Neutrophil (primary cell): ENCODE data around the gene SMC6.

Experiments
- H3K27ac ChIP-seq: fragments of 200-600 bp; sonication (generic); 2 replicates; pipeline ENCODE4 v1.5.1; 2016; ENCODE audit warnings: mild to moderate bottlenecking, moderate library complexity
- H3K27me3 ChIP-seq: fragments of 200-600 bp; sonication (generic); 2 replicates; pipeline ENCODE4 v1.6.0; 2016; ENCODE audit warnings: mild to moderate bottlenecking
- H3K36me3 ChIP-seq: fragments of 200-600 bp; sonication (generic); 2 replicates; pipeline ENCODE4 v1.5.1; 2017
- H3K4me1 ChIP-seq, 2 experiments: fragments of 200-600 bp in 1 of 2; sonication (generic) in 1 of 2; 1 replicate in 1 of 2; 2 replicates in 1 of 2; pipeline versions ENCODE4 v1.5.1 to v1.6.1; 2013 to 2016; ENCODE audit warnings: low read depth in 1 of 2, low read length in 1 of 2, mild to moderate bottlenecking in 1 of 2, moderate library complexity in 1 of 2; ENCODE audit not compliant: control insufficient read depth in 1 of 2, insufficient read depth in 1 of 2
- H3K4me3 ChIP-seq, 2 experiments: fragments of 200-600 bp in 1 of 2; sonication (generic) in 1 of 2; 1 replicate in 1 of 2; 2 replicates in 1 of 2; pipeline ENCODE4 v1.5.1; 2013 to 2016; ENCODE audit warnings: low read depth in 1 of 2, low read length in 1 of 2, mild to moderate bottlenecking in 1 of 2, moderate library complexity in 1 of 2
- H3K9me3 ChIP-seq: fragments of 200-600 bp; sonication (generic); 2 replicates; pipeline ENCODE4 v1.5.1; 2016
- TF ChIP-seq, protein P1 (sequence below): fragments of 200-600 bp; sonication (generic); IDR thresholded peaks from 2 replicates; pipeline ENCODE4 v1.5.1; 2016; ENCODE audit warnings: antibody characterized with exemption

SMC6 gene

DNA sequence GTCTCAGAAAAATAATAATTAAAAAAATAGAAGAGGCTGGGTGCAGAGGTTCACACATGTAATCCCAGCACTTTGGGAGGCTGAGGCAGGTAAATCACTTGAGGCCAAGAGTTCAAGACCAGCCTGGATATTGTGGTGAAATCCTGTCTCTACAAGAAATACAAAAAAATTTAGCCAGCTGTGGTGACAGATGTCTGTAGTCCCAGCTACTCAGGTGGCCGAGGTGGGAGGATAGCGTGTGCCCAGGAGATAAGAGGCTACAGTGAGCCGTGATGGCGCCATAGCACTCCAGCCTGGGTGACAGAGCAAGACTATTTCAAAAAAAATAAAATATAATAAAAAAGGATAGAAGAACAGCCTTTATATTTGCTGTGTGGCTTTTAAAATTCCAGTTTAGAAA lies 35.9 kb downstream of the SMC6 start:
- H3K27me3 ChIP-seq: no peaks in the 10 kb centered on the region
- H3K27ac ChIP-seq: no peak overlapping the region
- TF ChIP-seq, protein P1, sequence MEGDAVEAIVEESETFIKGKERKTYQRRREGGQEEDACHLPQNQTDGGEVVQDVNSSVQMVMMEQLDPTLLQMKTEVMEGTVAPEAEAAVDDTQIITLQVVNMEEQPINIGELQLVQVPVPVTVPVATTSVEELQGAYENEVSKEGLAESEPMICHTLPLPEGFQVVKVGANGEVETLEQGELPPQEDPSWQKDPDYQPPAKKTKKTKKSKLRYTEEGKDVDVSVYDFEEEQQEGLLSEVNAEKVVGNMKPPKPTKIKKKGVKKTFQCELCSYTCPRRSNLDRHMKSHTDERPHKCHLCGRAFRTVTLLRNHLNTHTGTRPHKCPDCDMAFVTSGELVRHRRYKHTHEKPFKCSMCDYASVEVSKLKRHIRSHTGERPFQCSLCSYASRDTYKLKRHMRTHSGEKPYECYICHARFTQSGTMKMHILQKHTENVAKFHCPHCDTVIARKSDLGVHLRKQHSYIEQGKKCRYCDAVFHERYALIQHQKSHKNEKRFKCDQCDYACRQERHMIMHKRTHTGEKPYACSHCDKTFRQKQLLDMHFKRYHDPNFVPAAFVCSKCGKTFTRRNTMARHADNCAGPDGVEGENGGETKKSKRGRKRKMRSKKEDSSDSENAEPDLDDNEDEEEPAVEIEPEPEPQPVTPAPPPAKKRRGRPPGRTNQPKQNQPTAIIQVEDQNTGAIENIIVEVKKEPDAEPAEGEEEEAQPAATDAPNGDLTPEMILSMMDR: no peak
- no peaks in the 10 kb centered on the region for H3K9me3 ChIP-seq
- no peaks in the 10 kb centered on the region for H3K4me1 ChIP-seq
- peaks cover 83% of the 10 kb centered on the region for H3K36me3 ChIP-seq
- no peak overlapping the region for H3K4me3 ChIP-seq

DNA sequence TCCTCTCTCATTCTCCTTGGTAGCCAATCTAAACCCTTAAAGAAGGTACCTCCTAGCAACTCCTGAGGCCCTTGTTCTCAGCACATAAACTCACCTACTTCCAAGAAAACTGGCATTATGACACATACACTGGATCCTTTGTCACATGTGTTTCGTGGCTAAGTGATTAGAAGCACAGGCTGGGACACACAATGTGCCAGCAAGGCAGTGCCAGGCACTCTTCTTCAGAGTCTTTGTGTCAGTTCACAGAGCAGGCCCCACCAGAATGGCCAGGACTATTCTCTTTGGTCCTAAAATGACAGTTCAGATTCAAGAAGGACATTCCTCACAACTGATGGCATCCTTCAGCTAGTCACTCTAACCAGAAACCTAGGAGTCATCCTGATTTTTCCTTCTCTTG lies 40.3 kb downstream of the SMC6 start:
- H3K36me3 ChIP-seq: peaks cover 68% of the 10 kb centered on the region
- H3K9me3 ChIP-seq: no peaks in the 10 kb centered on the region
- H3K4me3 ChIP-seq: no peak overlapping the region
- no peak overlapping the region for H3K27ac ChIP-seq
- H3K27me3 ChIP-seq: no peaks in the 10 kb centered on the region
- TF ChIP-seq, protein P1: no peak
- no peaks in the 10 kb centered on the region for H3K4me1 ChIP-seq

DNA sequence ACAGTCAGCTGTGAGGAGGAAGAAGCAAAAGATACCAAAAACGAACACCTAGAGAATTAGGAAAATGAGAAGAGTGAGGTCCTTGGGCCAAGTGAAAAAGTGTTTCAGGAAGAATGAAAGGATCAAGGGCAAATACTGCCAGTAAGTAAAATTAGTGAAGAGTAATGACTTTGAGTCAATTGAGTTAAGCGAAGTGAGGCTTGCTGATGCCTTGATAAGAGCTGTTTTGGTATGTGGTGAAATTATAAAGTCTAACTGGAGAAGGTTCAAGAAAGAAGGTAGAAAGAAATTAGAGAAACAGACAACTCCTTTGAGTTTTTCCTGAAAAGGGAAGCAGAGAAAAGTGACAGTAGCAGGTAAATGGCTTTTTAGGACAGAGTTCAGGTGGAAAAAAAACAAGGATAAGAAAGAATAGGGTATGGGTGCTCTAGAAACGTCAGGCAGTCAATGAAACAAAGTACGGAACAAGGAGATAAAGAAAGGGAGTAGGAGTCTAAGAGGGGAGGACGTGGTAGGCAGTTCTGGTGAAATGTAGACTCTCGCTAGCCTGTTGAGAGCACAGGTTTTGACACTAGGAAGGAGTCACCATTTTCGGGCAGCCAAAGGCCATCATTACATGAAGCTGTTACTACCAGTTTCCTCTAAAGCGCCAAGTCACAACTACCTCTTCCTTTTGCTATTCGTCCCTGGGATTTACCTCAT lies 42.9 kb downstream of the SMC6 start:
- Histone ChIP-seq H3K4me1 (no peaks in the 10 kb centered on the region), H3K27ac (no peak overlapping the region), H3K36me3 (peaks cover 56% of the 10 kb centered on the region), H3K9me3 (no peaks in the 10 kb centered on the region), H3K4me3 (no peak overlapping the region), H3K27me3 (no peaks in the 10 kb centered on the region)
- TF ChIP-seq, protein P1: no peak

DNA sequence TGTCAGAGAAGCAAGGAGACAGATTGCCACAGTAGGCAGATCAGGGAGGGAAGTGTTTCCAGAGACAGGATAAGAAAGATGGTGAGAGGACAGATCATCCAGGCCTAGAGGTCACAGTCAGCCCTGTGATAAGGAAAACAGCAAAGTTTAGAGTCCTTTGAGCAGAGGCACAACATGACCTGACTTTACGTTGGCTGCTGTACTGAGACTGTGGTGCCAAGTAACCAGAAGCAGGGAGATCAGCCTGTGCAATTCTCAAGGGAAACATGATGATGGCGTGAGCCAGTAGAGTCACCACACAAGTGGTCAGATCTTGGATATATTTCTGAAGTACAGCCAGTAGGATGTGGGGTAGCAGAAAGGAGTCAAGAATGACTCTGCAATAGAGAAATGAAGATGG lies 43.7 kb downstream of the SMC6 start:
- Histone ChIP-seq H3K4me3 (no peak overlapping the region), H3K36me3 (peaks cover 60% of the 10 kb centered on the region), H3K9me3 (no peaks in the 10 kb centered on the region), H3K27ac (no peak overlapping the region), H3K27me3 (no peaks in the 10 kb centered on the region), H3K4me1 (no peaks in the 10 kb centered on the region)
- TF ChIP-seq, protein P1: no peak

DNA sequence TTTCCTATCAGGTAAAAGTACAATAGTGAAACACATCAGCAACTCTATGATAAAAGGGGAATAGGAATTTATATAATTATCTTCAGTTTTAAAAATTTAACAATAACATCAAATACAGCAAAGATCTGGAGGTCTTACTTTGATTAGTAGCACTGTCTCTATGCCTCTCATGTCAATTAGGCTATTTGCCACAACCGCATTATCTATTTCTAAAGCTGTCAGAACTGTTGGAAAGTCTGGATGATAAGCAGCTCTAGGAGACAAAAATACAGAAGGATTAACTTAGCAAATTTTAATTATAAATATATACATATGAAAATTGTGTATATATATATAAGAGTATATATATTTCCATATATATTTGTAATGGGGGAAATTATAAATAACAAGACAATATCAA lies 45.1 kb downstream of the SMC6 start:
- Histone ChIP-seq H3K4me3 (no peak overlapping the region), H3K27me3 (no peaks in the 10 kb centered on the region), H3K27ac (no peak overlapping the region), H3K36me3 (peaks cover 51% of the 10 kb centered on the region), H3K4me1 (no peaks in the 10 kb centered on the region), H3K9me3 (no peaks in the 10 kb centered on the region)
- TF ChIP-seq, protein P1: no peak
